Thyroid gland (tissue), 4 donors: Measurements from ENCODE around the gene EPHB3. TPM values are rescaled to one million over a fixed set of nuclear protein-coding genes. Genes with fewer than 3 reads are reported as not detected.

ENCODE experiments used
- DNase-seq, 2 donors: peaks; one replicate each; pipeline ENCODE4 v3.0.0-alpha.2; 2019
- H3K27ac ChIP-seq, 3 donors: fragments of 200-600 bp; sonication (generic); 1 replicate in 2 of 3; 2 replicates in 1 of 3; pipeline ENCODE4 v1.5.1; 2016 to 2019; ENCODE audit warnings: mild to moderate bottlenecking in 1 of 3, moderate library complexity in 1 of 3
- H3K27me3 ChIP-seq: fragments of 200-600 bp; sonication (generic); one replicate; pipeline ENCODE4 v1.5.1; 2019
- H3K36me3 ChIP-seq, 2 donors: fragments of 200-600 bp; sonication (generic); one replicate each; pipeline ENCODE4 v1.5.1; 2016 to 2019
- H3K4me1 ChIP-seq, 2 donors: fragments of 200-600 bp; sonication (generic); one replicate each; pipeline ENCODE4 v1.5.1; 2017 to 2019
- H3K4me3 ChIP-seq, 3 donors: fragments of 200-600 bp; sonication (generic); replicated peaks in 1 of 3; 1 replicate in 2 of 3; 2 replicates in 1 of 3; pipeline ENCODE4 v1.5.1; 2016; ENCODE audit warnings: mild to moderate bottlenecking in 1 of 3
- H3K9me3 ChIP-seq: fragments of 200-600 bp; sonication (generic); one replicate; pipeline ENCODE4 v1.5.1; 2017
- POLR2A ChIP-seq, 2 donors: fragments of 450-650 bp; IDR thresholded peaks; one replicate each; pipeline ENCODE4 v1.6.1; 2017; ENCODE audit warnings: antibody characterized with exemption in 2 of 2, mild to moderate bottlenecking in 2 of 2, moderate library complexity in 1 of 2
- WGBS, 2 donors: methylation state at CpG; one replicate each; pipeline ENCODE4 v1.1.5; 2017; 5-methylcytosine and 5-hydroxymethylcytosine counted together
- intact Hi-C: fragments of 100-400 bp; cut with DNase I; formaldehyde crosslinking; loops from one replicate; pipeline ENCODE4 v1.15.1; 2023
- total RNA-seq, 4 donors: library from RNA; depleted of rRNA; stranded (reverse); fragments of >200 nt; gene quantifications; one replicate each; pipeline ENCODE4 v1.2.3, GENCODE V29; 2016
- TF ChIP-seq, protein P1 (sequence below), 6 experiments: fragments of 200-600 bp in 3 of 6; fragments of 450-650 bp in 3 of 6; sonication (generic) in 3 of 6; IDR thresholded peaks; one replicate each; pipeline ENCODE4 v1.5.1; 2016 to 2019; ENCODE audit warnings: antibody characterized with exemption in 6 of 6, mild to moderate bottlenecking in 2 of 6, inconsistent platforms in 1 of 6, moderate library complexity in 1 of 6

EPHB3 gene
- total RNA-seq, 4 donors from 2014 or later = 0.46 to 2.7 (median 1.1) TPM

DNA sequence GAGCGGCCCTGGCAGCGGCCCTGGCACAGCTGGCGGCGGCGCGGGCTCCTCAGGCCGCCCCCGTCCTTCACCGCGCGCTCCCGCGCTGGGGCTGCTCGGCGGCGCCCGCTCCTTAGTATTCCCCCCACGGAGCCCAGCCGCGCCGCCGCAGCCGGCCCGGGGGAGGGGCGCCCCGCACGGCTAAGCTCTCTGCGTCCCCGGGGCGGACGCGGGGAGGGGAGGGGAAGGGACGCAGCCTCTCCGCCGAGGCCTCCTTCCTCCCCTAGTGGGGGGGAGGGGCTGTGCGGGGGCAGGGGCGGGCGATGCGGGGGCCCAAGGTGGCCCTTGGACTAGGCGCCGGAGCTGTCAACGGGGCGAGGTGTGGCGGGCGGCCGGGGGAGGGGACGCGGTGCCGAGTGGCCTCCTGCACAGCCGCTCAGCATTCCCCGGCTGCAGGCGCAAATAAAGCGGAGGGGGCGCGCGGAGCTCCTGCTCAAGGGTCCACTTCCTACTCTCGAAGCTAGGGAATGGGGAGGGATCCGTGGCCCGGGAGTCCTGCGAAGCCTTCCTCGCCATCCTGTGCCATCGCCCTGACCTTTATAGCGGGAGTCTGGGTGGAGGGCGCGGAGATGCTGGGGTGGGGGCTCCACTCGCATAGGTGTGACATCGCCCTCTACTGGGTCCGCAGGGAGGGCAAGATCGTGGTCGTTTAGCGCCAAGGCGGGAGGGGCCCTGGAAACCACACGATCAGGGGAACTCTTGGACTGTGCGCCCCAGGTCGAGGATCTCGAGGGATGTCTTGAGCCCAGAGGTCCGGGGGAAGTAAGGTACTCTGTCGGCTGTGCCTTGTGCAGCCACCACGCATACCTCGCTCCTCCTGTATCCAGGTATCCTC is 22.2 kb downstream of the EPHB3 start:
- TF ChIP-seq, protein P1, sequence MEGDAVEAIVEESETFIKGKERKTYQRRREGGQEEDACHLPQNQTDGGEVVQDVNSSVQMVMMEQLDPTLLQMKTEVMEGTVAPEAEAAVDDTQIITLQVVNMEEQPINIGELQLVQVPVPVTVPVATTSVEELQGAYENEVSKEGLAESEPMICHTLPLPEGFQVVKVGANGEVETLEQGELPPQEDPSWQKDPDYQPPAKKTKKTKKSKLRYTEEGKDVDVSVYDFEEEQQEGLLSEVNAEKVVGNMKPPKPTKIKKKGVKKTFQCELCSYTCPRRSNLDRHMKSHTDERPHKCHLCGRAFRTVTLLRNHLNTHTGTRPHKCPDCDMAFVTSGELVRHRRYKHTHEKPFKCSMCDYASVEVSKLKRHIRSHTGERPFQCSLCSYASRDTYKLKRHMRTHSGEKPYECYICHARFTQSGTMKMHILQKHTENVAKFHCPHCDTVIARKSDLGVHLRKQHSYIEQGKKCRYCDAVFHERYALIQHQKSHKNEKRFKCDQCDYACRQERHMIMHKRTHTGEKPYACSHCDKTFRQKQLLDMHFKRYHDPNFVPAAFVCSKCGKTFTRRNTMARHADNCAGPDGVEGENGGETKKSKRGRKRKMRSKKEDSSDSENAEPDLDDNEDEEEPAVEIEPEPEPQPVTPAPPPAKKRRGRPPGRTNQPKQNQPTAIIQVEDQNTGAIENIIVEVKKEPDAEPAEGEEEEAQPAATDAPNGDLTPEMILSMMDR (IDR thresholded peaks at IDR 0.05) = peak in 3 of 6 experiments; percentile 14 to 22 (median 16)
- TF ChIP-seq POLR2A (IDR thresholded peaks at IDR 0.05) = no peak
- H3K27me3 ChIP-seq = no peaks in the 10 kb centered on the region
- no peaks in the 10 kb centered on the region for H3K9me3 ChIP-seq
- H3K4me1 ChIP-seq = peaks cover 5 to 11% of the 10 kb centered on the region in 2 donors
- peak overlapping the region in 1 of 3 donors; percentile 50 for H3K27ac ChIP-seq
- intact Hi-C loops = no loop called here
- 18 to 23% methylated on average over 13 to 24 of the region's 80 CpGs for WGBS, 2 donors
- peak in 1 of 2 donors; percentile 29 for DNase-seq
- no peaks in the 10 kb centered on the region for H3K36me3 ChIP-seq
- peak overlapping the region in 1 of 3 donors; percentile 51 for H3K4me3 ChIP-seq

DNA sequence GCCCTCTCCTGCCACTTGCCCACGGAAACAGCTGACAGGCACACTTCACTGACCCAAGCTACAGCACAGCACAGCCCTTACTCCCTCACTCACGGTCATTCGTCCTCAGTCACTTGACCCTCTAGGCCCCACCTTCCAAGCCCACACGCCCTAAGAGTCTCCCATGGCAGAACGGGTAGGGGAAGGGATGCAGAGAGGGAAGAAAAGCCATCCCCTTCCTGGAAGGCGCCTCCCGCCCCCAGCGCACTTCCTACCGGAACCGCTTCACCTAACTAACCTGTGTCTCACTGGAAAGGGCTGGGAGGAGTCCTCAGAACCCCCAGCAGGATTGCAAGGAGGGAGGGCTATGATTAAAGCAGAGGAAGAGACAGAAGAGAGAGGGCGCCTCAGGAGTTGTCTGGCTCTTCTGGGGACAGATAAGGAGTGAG is 22.9 kb downstream of the EPHB3 start:
- Histone ChIP-seq H3K36me3 (no peaks in the 10 kb centered on the region), H3K27me3 (no peaks in the 10 kb centered on the region), H3K27ac (no peak overlapping the region), H3K4me3 (no peak overlapping the region), H3K9me3 (no peaks in the 10 kb centered on the region), H3K4me1 (peaks cover 5 to 11% of the 10 kb centered on the region in 2 donors)
- no peak for TF ChIP-seq POLR2A (IDR thresholded peaks at IDR 0.05)
- TF ChIP-seq, protein P1 (IDR thresholded peaks at IDR 0.05) = no peak
- intact Hi-C loops = no loop called here
- DNase-seq = no peak
- 67 to 72% methylated on average over 11 of the region's 11 CpGs for WGBS, 2 donors

DNA sequence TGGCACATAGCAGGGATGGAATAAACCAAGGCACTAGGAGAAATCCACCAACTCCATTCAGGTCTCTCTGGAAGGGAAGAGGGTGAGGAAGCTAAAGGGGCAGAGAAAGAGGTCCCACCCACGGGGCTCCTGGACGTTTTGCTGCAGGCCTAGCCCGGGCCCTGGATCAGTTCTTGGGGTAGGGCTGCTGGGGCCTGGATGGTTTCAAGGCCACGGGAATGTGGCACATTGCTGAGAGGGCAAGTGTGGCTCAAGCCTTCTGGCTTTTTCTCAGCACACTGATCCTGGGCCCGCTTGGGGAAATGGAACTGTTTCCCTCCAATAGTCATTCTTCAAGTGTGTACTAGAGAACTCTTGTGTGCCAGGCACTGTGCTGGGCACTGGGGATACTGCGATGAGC is 24.0 kb downstream of the EPHB3 start:
- Histone ChIP-seq H3K27ac (no peak overlapping the region), H3K9me3 (no peaks in the 10 kb centered on the region), H3K4me3 (no peak overlapping the region), H3K36me3 (no peaks in the 10 kb centered on the region), H3K27me3 (no peaks in the 10 kb centered on the region), H3K4me1 (peaks cover 5 to 11% of the 10 kb centered on the region in 2 donors)
- TF ChIP-seq POLR2A (IDR thresholded peaks at IDR 0.05) = no peak
- TF ChIP-seq, protein P1 (IDR thresholded peaks at IDR 0.05) = no peak
- intact Hi-C loops = no loop called here
- WGBS, 2 donors = 95 to 97% methylated on average over 6 of the region's 6 CpGs
- no peak for DNase-seq

DNA sequence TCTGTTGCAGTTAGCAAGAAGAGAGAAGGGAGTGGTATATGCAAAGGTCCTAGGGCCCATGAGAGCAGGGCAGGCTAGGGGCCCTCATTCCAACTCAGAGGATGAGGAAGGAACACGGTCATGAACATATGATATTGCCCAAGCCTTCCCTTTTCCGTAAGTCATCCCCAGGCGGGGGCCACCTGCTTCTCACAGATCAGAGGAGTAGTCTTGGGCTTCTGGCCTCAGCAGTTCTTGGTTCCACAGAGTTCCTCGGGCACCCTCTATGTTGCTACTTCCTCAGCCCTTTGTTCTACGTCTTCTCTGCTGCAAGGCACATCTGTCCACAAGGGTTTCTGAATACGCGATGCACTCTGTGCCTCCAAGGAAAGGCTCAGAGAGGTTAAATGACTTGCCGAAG is 25.3 kb downstream of the EPHB3 start:
- no peaks in the 10 kb centered on the region for H3K9me3 ChIP-seq
- intact Hi-C loops = no loop called here
- no peaks in the 10 kb centered on the region for H3K36me3 ChIP-seq
- H3K27ac ChIP-seq = no peak overlapping the region
- DNase-seq = no peak
- H3K4me3 ChIP-seq = no peak overlapping the region
- H3K27me3 ChIP-seq = no peaks in the 10 kb centered on the region
- peaks cover 7 to 11% of the 10 kb centered on the region in 2 donors for H3K4me1 ChIP-seq
- 87 to 91% methylated on average over 8 of the region's 8 CpGs for WGBS, 2 donors
- TF ChIP-seq POLR2A (IDR thresholded peaks at IDR 0.05) = no peak
- TF ChIP-seq, protein P1 (IDR thresholded peaks at IDR 0.05) = no peak

DNA sequence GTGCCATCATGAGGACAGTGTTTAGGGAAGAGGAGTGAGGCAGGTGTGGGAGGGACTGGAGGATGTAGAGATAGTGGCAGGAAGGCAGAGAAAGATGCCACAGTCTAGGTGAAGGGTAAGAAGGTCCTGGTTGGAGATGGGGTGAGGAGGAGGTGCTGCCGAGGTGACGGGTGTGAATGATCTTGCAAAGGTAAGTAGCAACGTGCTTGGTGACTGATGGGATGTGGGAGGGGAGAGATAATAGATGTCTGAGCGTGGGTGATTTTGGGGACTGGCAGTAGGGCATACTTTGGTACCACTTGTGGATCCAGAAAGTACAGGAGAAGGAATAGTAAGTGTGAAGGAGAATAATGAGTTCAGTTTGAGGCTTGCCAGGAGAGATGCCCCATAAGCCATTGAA is 27.2 kb downstream of the EPHB3 start:
- no peak overlapping the region for H3K27ac ChIP-seq
- intact Hi-C loops = no loop called here
- no peaks in the 10 kb centered on the region for H3K9me3 ChIP-seq
- no peak overlapping the region for H3K4me3 ChIP-seq
- peaks cover 2 to 13% of the 10 kb centered on the region in 2 donors for H3K4me1 ChIP-seq
- H3K36me3 ChIP-seq = no peaks in the 10 kb centered on the region
- TF ChIP-seq, protein P1 (IDR thresholded peaks at IDR 0.05) = no peak
- no peak for TF ChIP-seq POLR2A (IDR thresholded peaks at IDR 0.05)
- no peak for DNase-seq
- H3K27me3 ChIP-seq = no peaks in the 10 kb centered on the region
- 87 to 88% methylated on average over 4 of the region's 4 CpGs for WGBS, 2 donors
